Omental fat pad (tissue), 4 donors: ENCODE results near the gene TAS2R60. TPM values are rescaled to one million over a fixed set of nuclear protein-coding genes. Genes with fewer than 3 reads are reported as not detected.

ENCODE experiments used
- ATAC-seq: fragments of 150-250 bp; one replicate; pipeline ENCODE4 v1.9.1; 2016; ENCODE audit warnings: mild to moderate bottlenecking, moderate library complexity; ENCODE audit not compliant: low FRiP score
- DNase-seq: peaks from one replicate; pipeline ENCODE4 v3.0.0-alpha.2; 2019; ENCODE audit warnings: low spot score
- total RNA-seq, 4 donors: library from RNA; depleted of rRNA; stranded (reverse); fragments of >200 nt; gene quantifications; one replicate each; pipeline ENCODE4 v1.1.0, GENCODE V29; 2016
- TF ChIP-seq, protein P1 (sequence below), 3 donors: fragments of 450-650 bp; IDR thresholded peaks; one replicate each; pipeline ENCODE4 v1.5.1; 2016 to 2017; ENCODE audit warnings: antibody characterized with exemption in 3 of 3, mild to moderate bottlenecking in 3 of 3, moderate library complexity in 2 of 3

The TAS2R60 gene
- total RNA-seq, 4 donors from 2014 or later = not detected

DNA sequence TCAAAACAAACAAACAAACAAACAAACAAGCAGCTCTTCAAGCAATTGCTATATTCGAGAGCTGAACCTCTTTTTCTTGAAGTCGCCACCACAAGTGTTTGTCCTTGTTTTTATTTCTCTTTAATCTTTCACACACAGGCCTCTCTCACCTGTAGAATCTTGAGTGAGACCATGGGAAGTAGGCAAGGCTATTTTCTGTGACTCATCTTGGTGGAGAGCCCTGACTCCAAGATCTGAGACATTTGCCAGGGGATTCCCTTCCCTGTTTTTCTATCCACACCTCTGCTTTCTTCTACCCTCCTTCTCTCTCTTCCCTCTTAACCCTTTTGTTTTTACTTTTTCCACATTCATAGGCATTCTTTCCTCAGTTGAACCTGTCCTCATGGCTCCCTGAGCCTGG, 8.0 kb upstream of the TAS2R60 start:
- DNase-seq (no peak), ATAC-seq (no peak)
- TF ChIP-seq, protein P1, sequence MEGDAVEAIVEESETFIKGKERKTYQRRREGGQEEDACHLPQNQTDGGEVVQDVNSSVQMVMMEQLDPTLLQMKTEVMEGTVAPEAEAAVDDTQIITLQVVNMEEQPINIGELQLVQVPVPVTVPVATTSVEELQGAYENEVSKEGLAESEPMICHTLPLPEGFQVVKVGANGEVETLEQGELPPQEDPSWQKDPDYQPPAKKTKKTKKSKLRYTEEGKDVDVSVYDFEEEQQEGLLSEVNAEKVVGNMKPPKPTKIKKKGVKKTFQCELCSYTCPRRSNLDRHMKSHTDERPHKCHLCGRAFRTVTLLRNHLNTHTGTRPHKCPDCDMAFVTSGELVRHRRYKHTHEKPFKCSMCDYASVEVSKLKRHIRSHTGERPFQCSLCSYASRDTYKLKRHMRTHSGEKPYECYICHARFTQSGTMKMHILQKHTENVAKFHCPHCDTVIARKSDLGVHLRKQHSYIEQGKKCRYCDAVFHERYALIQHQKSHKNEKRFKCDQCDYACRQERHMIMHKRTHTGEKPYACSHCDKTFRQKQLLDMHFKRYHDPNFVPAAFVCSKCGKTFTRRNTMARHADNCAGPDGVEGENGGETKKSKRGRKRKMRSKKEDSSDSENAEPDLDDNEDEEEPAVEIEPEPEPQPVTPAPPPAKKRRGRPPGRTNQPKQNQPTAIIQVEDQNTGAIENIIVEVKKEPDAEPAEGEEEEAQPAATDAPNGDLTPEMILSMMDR (IDR thresholded peaks at IDR 0.05) = no peak

DNA sequence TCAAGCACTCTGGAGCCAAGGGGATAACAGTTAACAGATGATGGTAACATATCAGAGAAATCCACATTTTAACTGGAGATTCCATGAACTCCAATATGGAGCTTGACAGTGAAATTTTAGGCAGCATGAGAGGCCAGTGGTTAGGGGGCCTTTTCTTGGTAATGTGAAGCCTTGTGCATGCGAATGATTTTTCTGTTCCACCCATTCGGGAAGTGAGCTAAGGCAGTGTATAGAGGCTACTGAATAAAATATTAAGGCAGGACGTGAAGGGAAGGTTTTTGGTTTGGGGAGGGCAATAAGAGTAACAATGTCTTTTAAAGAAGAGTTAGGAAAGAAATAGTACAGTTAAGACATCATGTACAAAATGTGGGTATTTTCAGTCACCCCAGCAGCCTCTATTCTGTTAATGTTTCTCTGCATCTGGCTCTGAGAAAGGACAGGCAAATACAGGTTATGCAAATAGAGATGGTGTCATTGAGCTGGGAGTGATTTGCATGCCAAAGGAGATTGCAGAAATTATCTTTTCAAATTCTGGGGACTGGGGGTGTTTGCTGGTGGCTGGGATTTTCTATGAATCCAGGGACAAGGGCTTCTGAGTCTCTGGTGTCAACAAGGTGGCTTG, 6.8 kb upstream of the TAS2R60 start:
- TF ChIP-seq, protein P1 (IDR thresholded peaks at IDR 0.05) = no peak
- no peak for ATAC-seq

DNA sequence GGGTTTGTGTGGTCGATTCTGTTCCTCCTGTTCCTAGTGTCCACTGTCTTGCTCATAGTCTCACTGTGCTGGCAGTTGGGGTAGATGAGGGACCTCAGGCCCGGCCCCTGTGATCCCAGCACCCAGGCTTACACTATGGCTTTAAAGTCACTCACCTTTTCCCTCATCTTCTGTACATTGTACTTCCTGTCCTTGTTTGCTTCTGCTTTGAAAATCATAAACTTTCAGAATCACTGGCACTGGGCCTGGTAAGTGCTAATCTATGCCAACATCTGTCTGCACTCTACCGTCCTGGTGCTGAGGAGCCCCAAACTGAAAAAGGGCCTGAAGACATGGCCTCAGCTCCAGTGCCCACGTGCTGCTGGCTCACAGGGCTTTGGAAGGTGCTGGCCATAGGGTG, 5.7 kb upstream of the TAS2R60 start:
- no peak for ATAC-seq
- TF ChIP-seq, protein P1 (IDR thresholded peaks at IDR 0.05) = no peak
- DNase-seq = no peak

More for the DNA sequence above, 6.8 kb upstream of the TAS2R60 start:
- DNase-seq = no peak

DNA sequence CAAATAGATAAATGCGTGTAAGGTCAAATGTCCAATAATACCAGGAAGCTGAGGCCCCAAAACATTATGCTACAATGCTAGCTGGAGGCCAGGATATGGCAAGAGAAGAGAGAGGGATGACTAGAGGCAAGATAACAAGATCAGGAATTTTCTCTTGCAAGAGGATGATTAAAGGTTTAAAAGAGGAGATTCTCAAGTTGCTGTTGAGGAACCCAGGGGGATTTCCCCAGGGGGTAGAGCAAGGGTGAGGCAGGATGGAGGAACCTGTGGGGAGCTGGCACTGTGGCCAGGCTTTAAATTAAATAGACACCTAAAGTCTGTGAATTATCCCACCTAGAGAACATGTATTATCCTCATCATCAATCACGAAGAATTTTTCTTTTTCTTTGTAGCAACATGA, 3.4 kb upstream of the TAS2R60 start:
- no peak for DNase-seq
- no peak for ATAC-seq
- TF ChIP-seq, protein P1 (IDR thresholded peaks at IDR 0.05) = no peak

DNA sequence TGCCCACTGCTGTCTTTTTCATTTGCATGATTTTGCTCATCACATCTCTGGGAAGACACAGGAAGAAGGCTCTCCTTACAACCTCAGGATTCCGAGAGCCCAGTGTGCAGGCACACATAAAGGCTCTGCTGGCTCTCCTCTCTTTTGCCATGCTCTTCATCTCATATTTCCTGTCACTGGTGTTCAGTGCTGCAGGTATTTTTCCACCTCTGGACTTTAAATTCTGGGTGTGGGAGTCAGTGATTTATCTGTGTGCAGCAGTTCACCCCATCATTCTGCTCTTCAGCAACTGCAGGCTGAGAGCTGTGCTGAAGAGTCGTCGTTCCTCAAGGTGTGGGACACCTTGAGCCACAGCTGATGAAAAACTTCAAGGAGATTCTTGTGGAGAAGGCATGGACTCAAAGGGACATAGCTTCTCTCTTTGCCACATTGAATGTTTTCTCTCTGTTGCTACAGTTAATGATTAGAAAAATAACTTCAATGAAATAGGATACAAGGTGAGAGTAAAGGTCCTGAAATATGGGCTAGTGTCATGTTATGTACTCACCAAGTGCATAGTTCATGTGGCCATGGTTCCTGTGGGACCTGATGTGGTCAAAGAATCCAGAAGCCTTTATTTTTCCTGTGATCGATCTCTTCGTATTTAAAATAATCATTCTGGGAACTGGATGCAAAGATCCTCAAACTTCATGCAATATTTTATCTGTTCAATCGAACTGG, 970 bp downstream of the TAS2R60 start:
- DNase-seq = no peak
- TF ChIP-seq, protein P1 (IDR thresholded peaks at IDR 0.05) = no peak
- no peak for ATAC-seq

- ATAC-seq (no peak), DNase-seq (no peak)
- TF ChIP-seq, protein P1 (IDR thresholded peaks at IDR 0.05) = no peak
Measured at GRCh38 chr7:143444785-143445184, 1.5 kb downstream of the TAS2R60 start.

DNA sequence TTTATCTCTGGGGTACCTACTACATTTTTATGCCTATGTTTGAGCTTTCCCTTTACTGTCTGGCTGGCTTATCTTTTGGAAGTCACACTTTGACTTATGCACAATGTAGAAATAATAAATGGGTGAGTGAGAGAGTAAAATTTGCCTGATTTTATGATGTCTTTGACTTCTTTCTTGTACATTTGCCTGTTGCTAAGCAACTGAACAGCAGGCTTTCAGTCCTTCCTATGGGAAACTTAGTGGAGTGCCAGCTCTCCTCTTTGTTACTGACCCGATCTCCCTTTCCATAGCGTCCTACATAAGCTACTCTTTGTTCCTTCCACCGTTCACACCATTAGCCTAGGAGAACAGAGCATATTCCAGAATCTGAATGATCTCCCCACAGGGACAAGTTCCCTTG, 4.2 kb downstream of the TAS2R60 start:
- TF ChIP-seq, protein P1 (IDR thresholded peaks at IDR 0.05) = no peak
- ATAC-seq (no peak), DNase-seq (no peak)
